GM12878 (cell line): Measurements from ENCODE around the gene IQGAP2. TPM values are rescaled to one million over a fixed set of nuclear protein-coding genes. Genes with fewer than 3 reads are reported as not detected.

ENCODE experiments used
- ATAC-seq: fragments of 200-7000 bp; cut with Tn5 transposase; 3 replicates; pipeline ENCODE4 v1.9.1; 2020; ENCODE audit warnings: mild to moderate bottlenecking, moderate library complexity
- BruUV-seq: library from RNA; stranded (reverse); fragments of 400-500 nt; replicated peaks from 2 replicates; lab custom pipeline; 2021; lab: Mats Ljungman, UMichigan
- CTCF ChIA-PET: fragments of 300-600 bp; sonication (Branson Sonifier 250); formaldehyde crosslinking; extraction: SDS; loops from one replicate; lab custom pipeline; 2021; ENCODE audit warnings: inconsistent platforms; lab: Yijun Ruan, JAX
- POLR2A ChIA-PET: fragments of 350-600 bp; formaldehyde crosslinking; extraction: SDS; loops from one replicate; lab custom pipeline; 2021; ENCODE audit warnings: inconsistent platforms; lab: Charles Lee
- RAD21 ChIA-PET: fragments of 300-600 bp; sonication (Branson Sonifier 250); formaldehyde crosslinking; loops from one replicate; lab custom pipeline; 2023; ENCODE audit warnings: antibody characterized with exemption; ENCODE audit not compliant: unreplicated experiment; lab: Charles Lee
- SMC1A ChIA-PET: fragments of 300-600 bp; sonication (Branson Sonifier 250); formaldehyde crosslinking; loops from one replicate; lab custom pipeline; 2023; ENCODE audit not compliant: unreplicated experiment, uncharacterized antibody; lab: Charles Lee
- DNase-seq: peaks from one replicate; pipeline ENCODE4 v3.0.0-alpha.2; 2011; ENCODE audit warnings: low read depth, low spot score
- FAIRE-seq: peaks from 3 replicates; lab custom pipeline; 2011; peaks lifted over from hg19 to GRCh38; lab: Jason Lieb, UNC
- H2AFZ ChIP-seq: 2 replicates; pipeline ENCODE4 v1.6.0; 2011; ENCODE audit warnings: low read depth, low read length, control low read depth; ENCODE audit not compliant: control insufficient read depth
- H3K27ac ChIP-seq: 2 replicates; pipeline ENCODE4 v1.5.1; 2011; ENCODE audit warnings: control low read depth; ENCODE audit not compliant: control insufficient read depth, insufficient read depth
- H3K27me3 ChIP-seq, 2 experiments: replicated peaks in 1 of 2; 2 replicates each; pipeline versions ENCODE4 v1.6.0 to v1.6.1; 2011; ENCODE audit warnings: low read length in 1 of 2; ENCODE audit not compliant: control insufficient read depth in 2 of 2, insufficient read depth in 2 of 2
- H3K36me3 ChIP-seq, 2 experiments: 2 replicates each; pipeline ENCODE4 v1.5.1; 2011; ENCODE audit warnings: low read length in 1 of 2; ENCODE audit not compliant: control insufficient read depth in 2 of 2, insufficient read depth in 2 of 2
- H3K4me1 ChIP-seq: 2 replicates; pipeline ENCODE4 v1.6.1; 2011; ENCODE audit warnings: mild to moderate bottlenecking, low read length, moderate library complexity, mixed read lengths; ENCODE audit not compliant: control insufficient read depth, insufficient read depth
- H3K4me2 ChIP-seq: 2 replicates; pipeline ENCODE4 v1.6.0; 2011; ENCODE audit warnings: control low read depth; ENCODE audit not compliant: control insufficient read depth, insufficient read depth
- H3K4me3 ChIP-seq: fragments of 200-600 bp; sonication (generic); 2 replicates; pipeline ENCODE4 v1.5.1; 2016
- H3K79me2 ChIP-seq: 2 replicates; pipeline ENCODE4 v1.6.0; 2011; ENCODE audit warnings: low read length; ENCODE audit not compliant: control insufficient read depth, insufficient read depth
- H3K9ac ChIP-seq: 2 replicates; pipeline ENCODE4 v1.8.0; 2011; ENCODE audit warnings: low read length, control low read depth, mixed read lengths; ENCODE audit not compliant: control insufficient read depth, insufficient read depth
- H3K9me3 ChIP-seq: replicated peaks from 3 replicates; pipeline ENCODE4 v1.5.1; 2011; ENCODE audit warnings: mild to moderate bottlenecking, low read length; ENCODE audit not compliant: control insufficient read depth, insufficient read depth
- H4K20me1 ChIP-seq: 2 replicates; pipeline ENCODE4 v1.6.0; 2011; ENCODE audit not compliant: control insufficient read depth, insufficient read depth
- ASH2L ChIP-seq: fragments of 300-600, 200-600 bp; sonication (generic); IDR thresholded peaks from 2 replicates; pipeline ENCODE4 v1.6.1; 2017; ENCODE audit warnings: low read depth, mild to moderate bottlenecking, borderline replicate concordance
- CEBPB ChIP-seq, 2 experiments: fragments of 150-350 bp in 1 of 2; IDR thresholded peaks; 2 replicates each; pipeline ENCODE4 v1.6.1; 2012 to 2014; ENCODE audit warnings: low read depth in 2 of 2, low read length in 2 of 2, borderline replicate concordance in 1 of 2, inconsistent platforms in 1 of 2
- FOS ChIP-seq: IDR thresholded peaks from 3 replicates; pipeline ENCODE4 v1.6.1; 2011; ENCODE audit warnings: borderline replicate concordance; ENCODE audit not compliant: insufficient read length; ENCODE audit errors: extremely low read depth
- FOXM1 ChIP-seq: IDR thresholded peaks from 2 replicates; pipeline ENCODE4 v1.6.1; 2012; ENCODE audit warnings: low read depth, mild to moderate bottlenecking, inconsistent platforms, low read length, moderate library complexity
- GATAD2B ChIP-seq: fragments of 450-650 bp; conservative IDR thresholded peaks from 2 replicates; pipeline ENCODE4 v1.6.1; 2017; ENCODE audit warnings: low read depth, mild to moderate bottlenecking, moderate library complexity
- HDAC6 ChIP-seq: fragments of 200-600 bp; sonication (generic); IDR thresholded peaks from one replicate; pipeline ENCODE4 v1.8.0; 2017; ENCODE audit warnings: antibody characterized with exemption; ENCODE audit not compliant: unreplicated experiment
- IRF5 ChIP-seq: fragments of 450-650 bp; IDR thresholded peaks from 2 replicates; pipeline ENCODE4 v1.6.1; 2017; ENCODE audit warnings: borderline replicate concordance
- MXI1 ChIP-seq: fragments of 150-350 bp; IDR thresholded peaks from 2 replicates; pipeline ENCODE4 v1.6.1; 2011; ENCODE audit warnings: low read depth, mild to moderate bottlenecking, inconsistent platforms, low read length, improper control_type of control experiment
- NR2C2 ChIP-seq: IDR thresholded peaks from 2 replicates; pipeline ENCODE4 v1.6.1; 2011; ENCODE audit warnings: borderline replicate concordance, low read depth; ENCODE audit not compliant: control insufficient read depth, insufficient read length
- PAX8 ChIP-seq: fragments of 450-650 bp; IDR thresholded peaks from 2 replicates; pipeline ENCODE4 v1.6.1; 2017; ENCODE audit warnings: mild to moderate bottlenecking, moderate library complexity
- RB1 ChIP-seq: fragments of 450-650 bp; formaldehyde crosslinking; IDR thresholded peaks from 2 replicates; pipeline ENCODE4 v1.6.1; 2017; ENCODE audit warnings: mild to moderate bottlenecking, borderline replicate concordance
- RCOR1 ChIP-seq: conservative IDR thresholded peaks from 2 replicates; pipeline ENCODE4 v1.6.1; 2012; ENCODE audit warnings: low read depth, low read length, improper control_type of control experiment
- SMARCA5 ChIP-seq: fragments of 450-650 bp; IDR thresholded peaks from 2 replicates; pipeline ENCODE4 v1.6.1; 2017; ENCODE audit warnings: mild to moderate bottlenecking
- SMC3 ChIP-seq: IDR thresholded peaks from 2 replicates; pipeline ENCODE4 v1.6.1; 2011; ENCODE audit warnings: low read length, improper control_type of control experiment, borderline replicate concordance
- SRF ChIP-seq, 2 experiments: IDR thresholded peaks; 2 replicates each; pipeline ENCODE4 v1.6.1; 2011; ENCODE audit warnings: low read depth in 2 of 2, low read length in 2 of 2, mild to moderate bottlenecking in 1 of 2, moderate library complexity in 1 of 2
- USF2 ChIP-seq: IDR thresholded peaks from 2 replicates; pipeline ENCODE4 v1.6.1; 2011; ENCODE audit warnings: low read depth, low read length, improper control_type of control experiment, borderline replicate concordance
- WGBS: methylation state at CpG from one replicate; pipeline ENCODE4 v1.1.6; 2016; ENCODE audit warnings: low lambda C conversion rate; ENCODE audit not compliant: insufficient replicate concordance, insufficient coverage; ENCODE audit errors: missing lambda C conversion rate; 5-methylcytosine and 5-hydroxymethylcytosine counted together
- in situ Hi-C: fragments of 300-500 bp; cut with MboI; formaldehyde crosslinking; loops from 9 replicates; pipeline ENCODE4 v1.14.3; 2018; ENCODE audit warnings: mixed read lengths
- intact Hi-C: fragments of 100-400 bp; cut with micrococcal nuclease; formaldehyde crosslinking; loops from one replicate; pipeline ENCODE4 v1.14.2; 2022; ENCODE audit not compliant: unreplicated experiment
- polyA plus RNA-seq, 11 experiments: library from polyadenylated mRNA; depleted of rRNA in 4 of 11; unstranded in 6 of 11; stranded (reverse) in 5 of 11; fragments of >200 nt; fragmentation: Nextera tagmentation in 4 of 11; fragmentation: Illumina TruSeq in 1 of 11; extraction: Ambion mirVana in 4 of 11; extraction: Trizol in 1 of 11; gene quantifications; 1 replicate in 1 of 11; 2 replicates in 10 of 11; pipeline versions ENCODE4 v1.2.1 to v1.2.3, GENCODE V29; 2011 to 2016; ENCODE audit warnings: inconsistent platforms in 2 of 11, missing spikeins in 2 of 11, low read depth in 1 of 11
- total RNA-seq, 4 experiments: library from RNA; depleted of rRNA in 3 of 4; stranded (reverse); fragments of >200 nt in 3 of 4; fragmentation: Illumina TruSeq in 1 of 4; extraction: Trizol in 1 of 4; gene quantifications; 2 replicates each; pipeline versions ENCODE4 v1.2.1 to v1.2.3, GENCODE V29; 2013 to 2021

The IQGAP2 gene
- total and polyA plus RNA-seq, 10 of the 15 experiments (the other 5 are each of a cell fraction or from before 2014, with no cell fraction given): 14.5 to 41.4 (median 21.8) TPM

- TF ChIP-seq FOS (no peak), HDAC6 (no peak), USF2 (no peak), GATAD2B (no peak), CEBPB (IDR thresholded peaks at IDR 0.05; ENCODE audit: borderline replicate concordance in 1 of 2, low read depth in 2 of 2, low read length in 2 of 2) (no peak), RB1 (no peak)
These were observed 94.0 kb downstream of the IQGAP2 start (continued) for GRCh38 chr5:76497065-76497460.

GRCh38 chr5:76497986-76498717, 95.1 kb downstream of the IQGAP2 start:
- no peaks in the 10 kb centered on the region for H3K79me2 ChIP-seq
- DNase-seq (no peak), FAIRE-seq (no peak), ATAC-seq (no peak)
- H3K27ac ChIP-seq: no peak overlapping the region
- 74% methylated on average over 4 of the region's 4 CpGs for WGBS
- SMC1A ChIA-PET: interaction anchor here (1.0 kb wide), 1 partner anchor 7 kb away, joined by 3 read pairs; no protein-coding TSS in a partner anchor
- no peak overlapping the region for H2AFZ ChIP-seq
- CTCF ChIA-PET: interaction anchor here (0.6 kb wide), 1 partner anchor 786 kb away, joined by 3 read pairs; no protein-coding TSS in a partner anchor
- intact Hi-C loops: no loop called here
- POLR2A ChIA-PET: interaction anchor here (0.6 kb wide), 1 partner anchor 10 kb away, joined by 3 read pairs; no protein-coding TSS in a partner anchor
- H3K9ac ChIP-seq: no peak overlapping the region
- no peaks in the 10 kb centered on the region for H3K9me3 ChIP-seq
- TF ChIP-seq PAX8 (no peak), RCOR1 (no peak), NR2C2 (no peak), HDAC6 (no peak), ASH2L (no peak), MXI1 (no peak), SRF (IDR thresholded peaks at IDR 0.05; ENCODE audit: low read depth in 2 of 2, low read length in 2 of 2) (no peak), IRF5 (no peak), FOXM1 (no peak), SMARCA5 (no peak), SMC3 (no peak)
- no peaks in the 10 kb centered on the region for H4K20me1 ChIP-seq
- in situ Hi-C loops: no loop called here
- H3K4me1 ChIP-seq: no peaks in the 10 kb centered on the region
- no peak overlapping the region for H3K4me2 ChIP-seq
- no peaks in the 10 kb centered on the region for H3K36me3 ChIP-seq
- RAD21 ChIA-PET: no interaction called here
- no TSS peak for BruUV-seq
- no peaks in the 10 kb centered on the region; a peak in 1 of 4 replicates for H3K27me3 ChIP-seq
- H3K4me3 ChIP-seq: no peak overlapping the region
